Kidney epithelial cell (primary cell): Measurements from ENCODE around the gene SLC6A8. TPM values are rescaled to one million over a fixed set of nuclear protein-coding genes. Genes with fewer than 3 reads are reported as not detected.

Experiments used
- DNase-seq: peaks from one replicate; pipeline ENCODE4 v3.0.0-alpha.2; 2010; ENCODE audit warnings: low read depth
- H3K27me3 ChIP-seq: 2 replicates; pipeline ENCODE4 v1.6.0; 2011; ENCODE audit warnings: low read length; ENCODE audit not compliant: control insufficient read depth, insufficient read depth
- H3K36me3 ChIP-seq: 2 replicates; pipeline ENCODE4 v1.5.1; 2011; ENCODE audit warnings: low read length; ENCODE audit not compliant: control insufficient read depth, insufficient read depth
- H3K4me3 ChIP-seq: 2 replicates; pipeline ENCODE4 v1.5.1; 2011; ENCODE audit warnings: low read depth, mild to moderate bottlenecking, control low read depth, low read length
- CTCF ChIP-seq: IDR thresholded peaks from 2 replicates; pipeline ENCODE4 v1.5.1; 2011; ENCODE audit warnings: mild to moderate bottlenecking, moderate library complexity, low read length, control low read depth, inconsistent platforms; ENCODE audit not compliant: insufficient read depth, poor library complexity, severe bottlenecking
- total RNA-seq: library from RNA; depleted of rRNA; stranded (reverse); fragments of >200 nt; gene quantifications from 2 replicates; pipeline ENCODE4 v1.2.3, GENCODE V29; 2015

The SLC6A8 gene
- total RNA-seq, 1 donor from 2014 or later, result 35.0 TPM

GRCh38 chrX:153684467-153685155 lies 3.1 kb upstream of the SLC6A8 start:
- no peak for TF ChIP-seq CTCF
- Histone ChIP-seq H3K27me3 (peaks cover 14% of the 10 kb centered on the region), H3K4me3 (no peak overlapping the region), H3K36me3 (no peaks in the 10 kb centered on the region)
- DNase-seq, result no peak

GRCh38 chrX:153685156-153685536 lies 2.6 kb upstream of the SLC6A8 start:
- H3K36me3 ChIP-seq, result no peaks in the 10 kb centered on the region
- TF ChIP-seq CTCF, result no peak
- H3K4me3 ChIP-seq, result no peak overlapping the region
- DNase-seq, result no peak
- peaks cover 14% of the 10 kb centered on the region for H3K27me3 ChIP-seq

GRCh38 chrX:153685751-153686696 lies 1.7 kb upstream of the SLC6A8 start:
- H3K4me3 ChIP-seq, result no peak overlapping the region
- no peaks in the 10 kb centered on the region for H3K36me3 ChIP-seq
- no peak for TF ChIP-seq CTCF
- H3K27me3 ChIP-seq, result peaks cover 14% of the 10 kb centered on the region
- no peak for DNase-seq

GRCh38 chrX:153686711-153687110 lies 1.0 kb upstream of the SLC6A8 start:
- no peak overlapping the region for H3K4me3 ChIP-seq
- H3K36me3 ChIP-seq, result no peaks in the 10 kb centered on the region

GRCh38 chrX:153688071-153688470 lies 345 bp downstream of the SLC6A8 start:
- Histone ChIP-seq H3K4me3 (peak overlapping the region; percentile 51), H3K27me3 (peaks cover 14% of the 10 kb centered on the region), H3K36me3 (no peaks in the 10 kb centered on the region)
- DNase-seq, result no peak
- no peak for TF ChIP-seq CTCF

More at GRCh38 chrX:153686711-153687110, 1.0 kb upstream of the SLC6A8 start:
- DNase-seq, result no peak
- peaks cover 14% of the 10 kb centered on the region for H3K27me3 ChIP-seq
- TF ChIP-seq CTCF, result no peak
